SU-DHL-6 (cell line): ENCODE data around the gene DEFB110.

Source experiments
- CTCF ChIP-seq: fragments of 200-600 bp; sonication (generic); IDR thresholded peaks from one replicate; pipeline ENCODE4 v1.5.1; 2017; ENCODE audit warnings: antibody characterized with exemption, mild to moderate bottlenecking, low read length, moderate library complexity; ENCODE audit not compliant: insufficient read depth, poor library complexity, severe bottlenecking
- EZH2phosphoT487 ChIP-seq: fragments of 200-600 bp; sonication (generic), shearing (Covaris generic); conservative IDR thresholded peaks from 2 replicates; pipeline ENCODE4 v1.6.1; 2018; ENCODE audit warnings: mild to moderate bottlenecking, antibody characterized with exemption, low read length, moderate library complexity, mixed read lengths

GRCh38 chr6:50047026-50047425, 25.2 kb upstream of the DEFB110 start:
- TF ChIP-seq CTCF (no peak), EZH2phosphoT487 (no peak)
